Breast epithelium (tissue), 4 donors: ENCODE measurements around the gene VPS13C. TPM values are rescaled to one million over a fixed set of nuclear protein-coding genes. Genes with fewer than 3 reads are reported as not detected.

Source experiments
- DNase-seq, 2 donors: peaks; one replicate each; pipeline ENCODE4 v3.0.0-alpha.2; 2019; ENCODE audit warnings: low spot score in 2 of 2
- H3K27ac ChIP-seq, 2 donors: fragments of 200-600 bp; sonication (generic) in 1 of 2; one replicate each; pipeline ENCODE4 v1.5.1; 2016 to 2019; ENCODE audit warnings: mild to moderate bottlenecking in 1 of 2
- H3K27me3 ChIP-seq, 2 donors: fragments of 200-600 bp; sonication (generic) in 1 of 2; one replicate each; pipeline versions ENCODE4 v1.5.1 to v1.6.0; 2017 to 2019; ENCODE audit warnings: control low read depth in 1 of 2, mild to moderate bottlenecking in 1 of 2
- H3K36me3 ChIP-seq: fragments of 200-600 bp; one replicate; pipeline ENCODE4 v1.5.1; 2019
- H3K4me1 ChIP-seq, 2 donors: fragments of 200-600 bp; sonication (generic); one replicate each; pipeline ENCODE4 v1.5.1; 2016 to 2019; ENCODE audit warnings: control low read depth in 1 of 2
- H3K4me3 ChIP-seq, 3 donors: fragments of 200-600 bp; sonication (generic); 1 replicate in 2 of 3; 2 replicates in 1 of 3; pipeline ENCODE4 v1.5.1; 2016 to 2019; ENCODE audit warnings: mild to moderate bottlenecking in 3 of 3, moderate library complexity in 2 of 3
- H3K9me3 ChIP-seq, 2 donors: fragments of 200-600 bp; sonication (generic) in 1 of 2; one replicate each; pipeline ENCODE4 v1.5.1; 2016 to 2019; ENCODE audit warnings: control low read depth in 1 of 2
- CTCF ChIP-seq, 3 donors: fragments of 450-650 bp; IDR thresholded peaks; one replicate each; pipeline ENCODE4 v1.5.1; 2016 to 2017; ENCODE audit warnings: antibody characterized with exemption in 3 of 3, mild to moderate bottlenecking in 3 of 3, moderate library complexity in 3 of 3
- POLR2A ChIP-seq: fragments of 450-650 bp; IDR thresholded peaks from one replicate; pipeline ENCODE4 v1.6.1; 2016; ENCODE audit warnings: antibody characterized with exemption, mild to moderate bottlenecking, moderate library complexity
- POLR2AphosphoS5 ChIP-seq, 3 donors: sonication (generic); formaldehyde crosslinking; IDR thresholded peaks; one replicate each; pipeline ENCODE4 v1.6.1; 2017; ENCODE audit warnings: antibody characterized with exemption in 3 of 3
- intact Hi-C: fragments of 100-400 bp; cut with DNase I; formaldehyde crosslinking; loops from one replicate; pipeline ENCODE4 v1.15.1; 2023; ENCODE audit warnings: low total_unique reads
- total RNA-seq, 3 donors: library from RNA; depleted of rRNA; stranded (reverse); fragments of >200 nt; gene quantifications; one replicate each; pipeline ENCODE4 v1.1.0, GENCODE V29; 2016

The VPS13C gene
- total RNA-seq, 3 donors from 2014 or later: 94.4 to 140 (median 117) TPM

GRCh38 chr15:61994216-61994615, 66.0 kb downstream of the VPS13C start:
- no peak overlapping the region for H3K4me3 ChIP-seq
- no peaks in the 10 kb centered on the region for H3K36me3 ChIP-seq
- intact Hi-C loops: no loop called here
- H3K9me3 ChIP-seq: no peaks in the 10 kb centered on the region
- H3K27ac ChIP-seq: no peak overlapping the region
- H3K4me1 ChIP-seq: no peaks in the 10 kb centered on the region
- H3K27me3 ChIP-seq: no peaks in the 10 kb centered on the region
- TF ChIP-seq POLR2A (no peak), POLR2AphosphoS5 (IDR thresholded peaks at IDR 0.05) (no peak), CTCF (IDR thresholded peaks at IDR 0.05) (no peak)
- no peak for DNase-seq

DNA sequence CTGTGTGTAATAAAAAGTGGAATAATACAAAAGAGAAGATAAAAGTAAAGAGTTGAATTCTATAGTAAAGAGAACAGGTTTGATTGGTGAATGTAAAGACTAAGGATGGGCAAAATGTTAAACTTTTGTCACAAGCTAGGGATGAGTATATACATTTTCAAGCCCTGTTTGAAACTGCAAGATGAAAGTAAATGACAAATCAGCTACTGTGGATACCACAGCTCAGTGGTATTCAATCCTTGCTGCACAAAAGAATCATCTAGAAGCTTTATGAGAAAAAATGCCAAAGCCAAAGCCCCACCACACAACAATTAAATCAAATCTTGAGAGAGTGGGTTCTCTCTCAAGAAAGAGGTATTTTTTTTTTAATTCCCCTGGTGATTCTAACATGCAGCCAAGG, 67.7 kb downstream of the VPS13C start:
- no peak for DNase-seq
- H3K9me3 ChIP-seq: no peaks in the 10 kb centered on the region
- no peaks in the 10 kb centered on the region for H3K27me3 ChIP-seq
- H3K36me3 ChIP-seq: no peaks in the 10 kb centered on the region
- intact Hi-C loops: no loop called here
- H3K4me3 ChIP-seq: no peak overlapping the region
- TF ChIP-seq POLR2A (no peak), CTCF (IDR thresholded peaks at IDR 0.05) (no peak), POLR2AphosphoS5 (IDR thresholded peaks at IDR 0.05) (no peak)
- H3K27ac ChIP-seq: no peak overlapping the region
- no peaks in the 10 kb centered on the region for H3K4me1 ChIP-seq

DNA sequence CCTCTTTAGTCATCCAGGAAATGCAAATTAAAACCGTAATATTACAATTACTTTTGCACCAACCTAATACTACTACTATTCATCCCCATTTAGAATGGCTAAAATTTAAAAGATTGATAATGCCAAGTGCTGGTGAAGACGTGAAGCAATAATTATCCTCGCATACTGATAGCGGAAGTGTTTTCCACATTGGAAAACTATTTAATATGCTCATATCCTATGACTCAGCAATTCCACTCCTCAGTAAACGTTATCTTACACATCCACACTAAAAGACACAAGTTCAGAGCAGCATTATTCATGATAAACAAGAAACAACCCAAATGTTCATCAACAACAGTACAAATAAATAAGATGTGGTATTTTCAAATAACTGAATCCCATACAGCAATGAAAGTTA, 70.6 kb downstream of the VPS13C start:
- Histone ChIP-seq H3K4me1 (no peaks in the 10 kb centered on the region), H3K4me3 (no peak overlapping the region), H3K27me3 (no peaks in the 10 kb centered on the region), H3K27ac (no peak overlapping the region), H3K9me3 (no peaks in the 10 kb centered on the region), H3K36me3 (no peaks in the 10 kb centered on the region)
- intact Hi-C loops: no loop called here
- no peak for DNase-seq
- TF ChIP-seq POLR2A: no peak
- no peak for TF ChIP-seq POLR2AphosphoS5 (IDR thresholded peaks at IDR 0.05)
- TF ChIP-seq CTCF (IDR thresholded peaks at IDR 0.05): no peak

DNA sequence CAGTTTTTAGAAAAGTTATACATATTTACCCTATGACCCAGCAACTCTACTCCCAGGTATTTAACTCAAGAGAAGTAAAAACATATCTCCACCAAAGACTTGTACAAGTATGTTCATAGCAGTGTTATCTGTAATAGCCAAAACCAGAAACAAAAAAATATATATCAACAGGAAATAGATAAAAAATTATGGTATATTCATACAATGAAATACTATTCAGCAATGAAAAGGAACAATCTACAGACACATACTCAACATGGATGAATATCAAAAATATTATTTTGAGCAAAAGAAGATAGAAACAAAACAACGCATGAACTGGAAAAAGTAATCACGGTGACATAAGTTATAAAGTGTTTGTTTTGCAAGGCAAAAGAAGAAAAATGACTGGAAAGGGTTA, 72.4 kb downstream of the VPS13C start:
- Histone ChIP-seq H3K9me3 (no peaks in the 10 kb centered on the region), H3K27me3 (no peaks in the 10 kb centered on the region), H3K4me3 (no peak overlapping the region), H3K27ac (no peak overlapping the region), H3K36me3 (no peaks in the 10 kb centered on the region), H3K4me1 (no peaks in the 10 kb centered on the region)
- intact Hi-C loops: no loop called here
- TF ChIP-seq POLR2A: no peak
- TF ChIP-seq CTCF (IDR thresholded peaks at IDR 0.05): no peak
- TF ChIP-seq POLR2AphosphoS5 (IDR thresholded peaks at IDR 0.05): no peak
- no peak for DNase-seq

- no peaks in the 10 kb centered on the region for H3K4me1 ChIP-seq
- no peaks in the 10 kb centered on the region for H3K36me3 ChIP-seq
- H3K9me3 ChIP-seq: no peaks in the 10 kb centered on the region
- TF ChIP-seq POLR2A: no peak
- no peak for TF ChIP-seq CTCF (IDR thresholded peaks at IDR 0.05)
- no peak overlapping the region for H3K27ac ChIP-seq
- intact Hi-C loops: no loop called here
- DNase-seq: no peak
- no peaks in the 10 kb centered on the region for H3K27me3 ChIP-seq
- no peak overlapping the region for H3K4me3 ChIP-seq
These were observed 77.2 kb downstream of the VPS13C start for GRCh38 chr15:61983081-61983480.
